Mesothelial cell of epicardium (in vitro differentiated cells): ENCODE results near the gene ACOXL. TPM values are rescaled to one million over a fixed set of nuclear protein-coding genes. Genes with fewer than 3 reads are reported as not detected.

Experiments used
- DNase-seq, 2 experiments: peaks; one replicate each; pipeline ENCODE4 v3.0.0; 2021; ENCODE audit warnings: low spot score in 2 of 2; ENCODE audit not compliant: unreplicated experiment in 2 of 2
- H3K27ac Mint-ChIP-seq: 2 replicates; pipeline ENCODE4 v1.8.0; 2021; ENCODE audit warnings: mixed read lengths
- H3K27me3 Mint-ChIP-seq: 2 replicates; pipeline ENCODE4 v1.8.0; 2021; ENCODE audit warnings: low read depth, mixed read lengths
- H3K36me3 Mint-ChIP-seq: 2 replicates; pipeline ENCODE4 v1.8.0; 2021; ENCODE audit warnings: mixed read lengths
- H3K4me1 Mint-ChIP-seq: 2 replicates; pipeline ENCODE4 v1.8.0; 2021; ENCODE audit warnings: mixed read lengths
- H3K4me3 Mint-ChIP-seq: 2 replicates; pipeline ENCODE4 v1.8.0; 2021; ENCODE audit warnings: mild to moderate bottlenecking, moderate library complexity, mixed read lengths
- H3K9me3 Mint-ChIP-seq: 2 replicates; pipeline ENCODE4 v1.8.0; 2021; ENCODE audit warnings: mixed read lengths
- total RNA-seq: library from RNA; stranded (reverse); gene quantifications from 3 replicates; pipeline ENCODE4 v1.2.1, GENCODE V29; 2021
- TF ChIP-seq, protein P1 (sequence below): fragments of 200-600 bp; sonication (generic); IDR thresholded peaks from one replicate; pipeline ENCODE4 v1.5.0; 2021; ENCODE audit warnings: antibody characterized with exemption; ENCODE audit not compliant: unreplicated experiment

Gene ACOXL
- total RNA-seq, 1 donor from 2014 or later, result 0.20 TPM

DNA sequence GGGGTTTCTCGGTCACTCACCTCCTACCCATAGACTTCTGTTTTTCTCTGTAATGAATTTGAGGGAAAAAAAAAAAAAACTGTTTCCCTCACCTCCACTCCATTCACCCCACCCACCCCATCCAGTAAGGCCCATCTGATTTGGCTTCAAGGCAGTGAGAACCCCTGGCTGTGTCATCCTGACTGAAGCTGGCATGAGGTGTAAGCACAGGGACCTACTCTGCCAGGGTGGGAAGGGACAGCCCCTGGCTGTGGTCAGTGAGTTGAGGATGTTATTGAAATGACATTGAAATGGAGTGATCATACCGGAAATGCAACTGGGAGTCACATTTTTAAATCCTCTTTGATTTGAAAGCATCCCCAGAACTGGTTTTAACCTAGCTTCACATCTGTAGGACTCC, 369.2 kb downstream of the ACOXL start:
- H3K4me1 Mint-ChIP-seq, result peaks cover 6% of the 10 kb centered on the region
- H3K27me3 Mint-ChIP-seq, result no peaks in the 10 kb centered on the region
- H3K36me3 Mint-ChIP-seq, result no peaks in the 10 kb centered on the region
- DNase-seq, result no peak
- no peak overlapping the region for H3K27ac Mint-ChIP-seq
- H3K4me3 Mint-ChIP-seq, result no peak overlapping the region
- TF ChIP-seq, protein P1, sequence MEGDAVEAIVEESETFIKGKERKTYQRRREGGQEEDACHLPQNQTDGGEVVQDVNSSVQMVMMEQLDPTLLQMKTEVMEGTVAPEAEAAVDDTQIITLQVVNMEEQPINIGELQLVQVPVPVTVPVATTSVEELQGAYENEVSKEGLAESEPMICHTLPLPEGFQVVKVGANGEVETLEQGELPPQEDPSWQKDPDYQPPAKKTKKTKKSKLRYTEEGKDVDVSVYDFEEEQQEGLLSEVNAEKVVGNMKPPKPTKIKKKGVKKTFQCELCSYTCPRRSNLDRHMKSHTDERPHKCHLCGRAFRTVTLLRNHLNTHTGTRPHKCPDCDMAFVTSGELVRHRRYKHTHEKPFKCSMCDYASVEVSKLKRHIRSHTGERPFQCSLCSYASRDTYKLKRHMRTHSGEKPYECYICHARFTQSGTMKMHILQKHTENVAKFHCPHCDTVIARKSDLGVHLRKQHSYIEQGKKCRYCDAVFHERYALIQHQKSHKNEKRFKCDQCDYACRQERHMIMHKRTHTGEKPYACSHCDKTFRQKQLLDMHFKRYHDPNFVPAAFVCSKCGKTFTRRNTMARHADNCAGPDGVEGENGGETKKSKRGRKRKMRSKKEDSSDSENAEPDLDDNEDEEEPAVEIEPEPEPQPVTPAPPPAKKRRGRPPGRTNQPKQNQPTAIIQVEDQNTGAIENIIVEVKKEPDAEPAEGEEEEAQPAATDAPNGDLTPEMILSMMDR, result no peak
- H3K9me3 Mint-ChIP-seq, result no peaks in the 10 kb centered on the region

DNA sequence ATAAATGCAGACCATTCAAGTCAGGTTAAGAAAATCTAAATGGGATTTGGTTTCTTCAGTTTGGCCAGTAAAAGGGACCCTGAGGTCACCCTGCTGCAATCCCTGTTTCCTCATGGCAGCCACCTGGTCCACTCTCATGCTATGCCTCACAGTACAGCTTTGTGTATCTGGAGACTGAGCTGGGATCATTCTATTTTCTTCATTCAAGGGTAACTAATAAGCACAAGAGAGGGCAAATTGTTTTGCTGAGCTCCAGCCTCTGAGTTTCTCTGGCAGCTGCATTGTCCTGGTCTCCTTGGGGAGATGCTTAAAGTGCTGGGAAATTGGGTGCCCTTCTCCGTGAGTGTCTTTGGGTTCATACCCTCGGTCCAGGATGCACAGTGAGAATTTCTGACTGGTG, 369.8 kb downstream of the ACOXL start:
- no peak overlapping the region for H3K27ac Mint-ChIP-seq
- DNase-seq, result no peak
- no peaks in the 10 kb centered on the region for H3K36me3 Mint-ChIP-seq
- no peaks in the 10 kb centered on the region for H3K9me3 Mint-ChIP-seq
- no peaks in the 10 kb centered on the region for H3K27me3 Mint-ChIP-seq
- H3K4me3 Mint-ChIP-seq, result no peak overlapping the region
- TF ChIP-seq, protein P1, result no peak
- H3K4me1 Mint-ChIP-seq, result peaks cover 6% of the 10 kb centered on the region

DNA sequence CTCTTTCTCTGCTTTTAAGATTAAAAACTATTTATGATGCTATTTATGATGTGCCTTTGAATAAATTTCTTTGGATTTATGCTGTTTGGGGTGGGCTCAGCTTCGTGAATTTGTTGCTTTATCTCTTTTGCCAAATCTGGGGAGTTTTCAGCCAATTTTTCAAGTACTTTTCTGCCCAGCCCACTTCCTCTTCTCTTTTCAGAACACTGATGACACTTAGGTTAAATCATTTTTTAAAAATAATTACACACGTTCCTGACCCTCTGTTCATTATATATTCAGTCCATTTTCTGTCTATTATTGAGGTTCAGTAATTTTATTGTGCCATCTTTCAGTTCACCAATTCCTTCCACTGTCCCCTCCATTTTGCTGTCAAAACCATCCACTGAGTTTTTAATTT, 373.6 kb downstream of the ACOXL start:
- Mint-ChIP-seq H3K27ac (no peak overlapping the region), H3K4me1 (peaks cover 8% of the 10 kb centered on the region), H3K27me3 (no peaks in the 10 kb centered on the region), H3K36me3 (no peaks in the 10 kb centered on the region), H3K4me3 (no peak overlapping the region), H3K9me3 (no peaks in the 10 kb centered on the region)
- DNase-seq, result no peak
- TF ChIP-seq, protein P1, result no peak

DNA sequence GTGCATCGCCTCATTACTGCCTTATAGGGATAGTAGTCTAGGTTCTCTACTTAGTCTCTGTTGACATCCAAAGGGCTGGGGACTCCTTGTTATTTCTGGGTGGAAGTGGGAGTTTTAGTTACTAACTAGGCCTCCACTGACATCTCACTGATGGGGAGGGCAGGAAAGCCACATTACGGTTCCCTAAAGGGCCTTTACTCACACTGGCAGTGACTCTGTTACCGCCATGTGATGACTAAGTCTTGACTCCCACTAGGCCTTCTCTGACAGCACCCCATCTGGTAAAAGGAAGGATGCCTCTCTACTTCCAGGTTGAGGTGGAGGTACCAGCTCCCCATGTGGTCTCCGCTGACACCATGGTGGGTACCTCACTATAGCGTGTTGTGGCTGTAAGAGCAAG, 374.3 kb downstream of the ACOXL start:
- Mint-ChIP-seq H3K9me3 (no peaks in the 10 kb centered on the region), H3K4me1 (peaks cover 8% of the 10 kb centered on the region), H3K27me3 (no peaks in the 10 kb centered on the region), H3K36me3 (no peaks in the 10 kb centered on the region), H3K27ac (no peak overlapping the region), H3K4me3 (no peak overlapping the region)
- DNase-seq, result no peak
- TF ChIP-seq, protein P1, result no peak

DNA sequence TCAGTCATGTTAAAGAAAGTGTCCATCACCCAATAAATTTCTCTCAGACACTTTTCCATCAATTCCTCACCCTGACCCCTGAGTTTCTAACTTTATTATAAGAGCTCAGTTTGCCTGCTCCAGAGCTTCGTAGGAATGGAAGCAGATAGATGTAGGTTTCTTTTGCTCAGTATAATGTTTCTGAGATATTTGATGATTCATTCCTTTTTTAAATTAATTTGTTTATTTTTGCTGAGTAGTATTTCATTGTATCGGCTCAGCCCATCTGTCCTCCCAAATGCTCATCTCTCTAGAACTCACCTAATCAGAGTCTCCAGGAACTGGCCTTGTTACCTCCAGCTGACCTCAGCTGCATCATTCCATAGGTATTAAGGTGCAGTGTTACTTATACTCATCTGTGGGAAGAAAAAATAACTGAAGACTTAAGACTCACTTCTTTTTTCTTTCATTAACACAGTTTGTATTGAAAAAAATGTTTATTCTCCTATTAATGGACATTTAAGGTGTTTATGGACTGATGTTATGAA, 376.4 kb downstream of the ACOXL start:
- Mint-ChIP-seq H3K36me3 (no peaks in the 10 kb centered on the region), H3K27ac (no peak overlapping the region), H3K4me3 (no peak overlapping the region), H3K4me1 (peaks cover 11% of the 10 kb centered on the region), H3K27me3 (no peaks in the 10 kb centered on the region), H3K9me3 (no peaks in the 10 kb centered on the region)
- TF ChIP-seq, protein P1, result no peak
- DNase-seq, result no peak
